ENCODE results near the gene TANGO6.

DNA sequence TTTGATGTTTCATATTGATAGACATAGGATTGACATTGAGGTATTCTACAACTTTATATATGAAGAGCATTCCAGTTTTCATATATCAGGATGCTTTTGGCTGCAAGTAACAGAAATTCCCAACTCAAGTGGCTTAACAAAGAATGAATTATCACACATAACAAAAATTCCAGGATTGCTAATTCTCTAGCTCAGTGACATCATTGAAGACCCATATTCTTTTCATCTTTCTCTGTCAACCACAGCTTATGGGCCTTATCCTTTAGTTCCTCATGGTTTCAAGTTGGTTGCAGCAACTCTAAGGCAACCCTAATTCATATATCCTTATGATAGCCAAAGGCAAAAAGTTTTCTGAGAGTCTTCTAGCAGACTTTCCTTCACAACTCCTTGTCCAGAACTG, 170.7 kb downstream of the TANGO6 start:
- TF ChIP-seq, protein P1, sequence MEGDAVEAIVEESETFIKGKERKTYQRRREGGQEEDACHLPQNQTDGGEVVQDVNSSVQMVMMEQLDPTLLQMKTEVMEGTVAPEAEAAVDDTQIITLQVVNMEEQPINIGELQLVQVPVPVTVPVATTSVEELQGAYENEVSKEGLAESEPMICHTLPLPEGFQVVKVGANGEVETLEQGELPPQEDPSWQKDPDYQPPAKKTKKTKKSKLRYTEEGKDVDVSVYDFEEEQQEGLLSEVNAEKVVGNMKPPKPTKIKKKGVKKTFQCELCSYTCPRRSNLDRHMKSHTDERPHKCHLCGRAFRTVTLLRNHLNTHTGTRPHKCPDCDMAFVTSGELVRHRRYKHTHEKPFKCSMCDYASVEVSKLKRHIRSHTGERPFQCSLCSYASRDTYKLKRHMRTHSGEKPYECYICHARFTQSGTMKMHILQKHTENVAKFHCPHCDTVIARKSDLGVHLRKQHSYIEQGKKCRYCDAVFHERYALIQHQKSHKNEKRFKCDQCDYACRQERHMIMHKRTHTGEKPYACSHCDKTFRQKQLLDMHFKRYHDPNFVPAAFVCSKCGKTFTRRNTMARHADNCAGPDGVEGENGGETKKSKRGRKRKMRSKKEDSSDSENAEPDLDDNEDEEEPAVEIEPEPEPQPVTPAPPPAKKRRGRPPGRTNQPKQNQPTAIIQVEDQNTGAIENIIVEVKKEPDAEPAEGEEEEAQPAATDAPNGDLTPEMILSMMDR (IDR thresholded peaks at IDR 0.05; ENCODE audit: control extremely low read depth in 1 of 3, insufficient read depth in 1 of 3, low read depth in 1 of 3, low read length in 3 of 3): no peak
- TF ChIP-seq POLR2A (IDR thresholded peaks at IDR 0.05; ENCODE audit: control extremely low read depth in 1 of 2, low read depth in 2 of 2, low read length in 2 of 2) (no peak), EZH2 (IDR thresholded peaks at IDR 0.05; ENCODE audit: low read depth, low read length, severe bottlenecking) (no peak), GTF2F1 (IDR thresholded peaks at IDR 0.05; ENCODE audit: borderline replicate concordance, low read depth, low read length) (no peak), RXRA (IDR thresholded peaks at IDR 0.05; ENCODE audit: insufficient read depth, low read depth, low read length) (no peak)
- TF ChIP-seq, protein P2, sequence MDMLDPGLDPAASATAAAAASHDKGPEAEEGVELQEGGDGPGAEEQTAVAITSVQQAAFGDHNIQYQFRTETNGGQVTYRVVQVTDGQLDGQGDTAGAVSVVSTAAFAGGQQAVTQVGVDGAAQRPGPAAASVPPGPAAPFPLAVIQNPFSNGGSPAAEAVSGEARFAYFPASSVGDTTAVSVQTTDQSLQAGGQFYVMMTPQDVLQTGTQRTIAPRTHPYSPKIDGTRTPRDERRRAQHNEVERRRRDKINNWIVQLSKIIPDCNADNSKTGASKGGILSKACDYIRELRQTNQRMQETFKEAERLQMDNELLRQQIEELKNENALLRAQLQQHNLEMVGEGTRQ (IDR thresholded peaks at IDR 0.05; ENCODE audit: low read length): no peak
